GM18498 (cell line): ENCODE results near the gene RFX7.
A peak's percentile ranks its signal among the peaks of the same experiment; 100 is the strongest.

Experiments
- ATAC-seq: cut with Tn5 transposase; IDR thresholded peaks from one replicate; pipeline ENCODE4 v1.9.1; 2021; ENCODE audit warnings: mild to moderate bottlenecking, moderate library complexity; ENCODE audit not compliant: unreplicated experiment

The RFX7 gene

GRCh38 chr15:56052395-56053045 lies 191.2 kb downstream of the RFX7 start:
- ATAC-seq = peak; percentile 69

DNA sequence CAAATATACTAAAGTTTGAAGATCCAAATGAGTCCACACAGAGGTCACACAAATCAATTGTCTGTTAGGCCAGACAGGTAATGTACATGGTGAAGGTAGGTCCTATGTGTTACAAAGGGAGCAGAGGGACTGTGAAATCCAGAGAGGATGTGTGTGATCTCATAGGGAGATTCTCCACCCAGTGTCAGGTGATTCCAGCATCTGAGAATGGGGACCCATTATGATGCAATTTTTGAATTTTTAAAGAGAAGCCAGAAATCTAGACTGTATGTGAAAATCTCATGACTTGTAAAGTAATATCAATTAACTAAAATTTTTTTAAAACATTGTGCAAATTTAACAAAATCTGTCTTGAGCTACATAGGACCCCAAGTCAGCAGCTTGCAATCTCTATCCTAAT lies 192.0 kb downstream of the RFX7 start:
- ATAC-seq = no peak

DNA sequence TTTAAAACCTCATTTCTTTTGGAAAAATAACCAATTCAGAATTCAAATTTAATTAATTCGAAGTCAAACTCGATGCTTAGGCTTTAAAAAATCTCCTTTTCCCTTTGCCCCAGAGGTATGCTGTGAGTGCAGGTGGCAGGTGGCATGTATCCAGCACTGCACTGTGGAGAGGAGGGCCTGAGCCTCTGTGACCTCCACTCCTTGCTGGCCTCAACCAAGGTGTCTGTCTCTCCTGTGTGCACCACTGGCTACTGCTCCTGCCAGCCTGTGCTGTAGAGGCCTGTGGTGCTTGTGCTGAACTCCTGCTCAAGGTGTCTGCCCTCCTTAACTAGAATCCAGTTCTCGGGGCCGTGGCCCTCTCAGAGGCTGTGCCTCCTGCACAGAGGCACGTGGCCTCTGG lies 194.1 kb downstream of the RFX7 start:
- ATAC-seq = no peak

DNA sequence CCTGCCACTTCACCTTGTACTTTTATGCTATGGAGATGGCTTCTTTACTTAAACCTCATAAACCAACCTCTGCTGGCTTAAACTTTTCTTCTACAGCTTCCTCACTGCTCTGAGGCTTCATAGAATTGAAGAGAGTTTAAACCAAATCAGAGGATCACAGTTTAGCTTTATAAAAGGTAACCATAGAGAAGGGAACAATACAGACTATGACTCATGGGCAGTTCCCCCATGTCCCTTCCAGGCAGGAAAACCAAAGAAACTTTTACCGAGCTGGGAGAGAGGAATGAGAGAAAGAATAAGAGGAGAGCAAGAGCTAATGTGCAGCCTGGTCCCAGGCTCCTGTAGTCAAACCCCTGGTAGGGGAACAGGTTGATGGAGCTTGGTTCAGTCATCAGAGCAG lies 196.3 kb downstream of the RFX7 start:
- ATAC-seq = no peak

DNA sequence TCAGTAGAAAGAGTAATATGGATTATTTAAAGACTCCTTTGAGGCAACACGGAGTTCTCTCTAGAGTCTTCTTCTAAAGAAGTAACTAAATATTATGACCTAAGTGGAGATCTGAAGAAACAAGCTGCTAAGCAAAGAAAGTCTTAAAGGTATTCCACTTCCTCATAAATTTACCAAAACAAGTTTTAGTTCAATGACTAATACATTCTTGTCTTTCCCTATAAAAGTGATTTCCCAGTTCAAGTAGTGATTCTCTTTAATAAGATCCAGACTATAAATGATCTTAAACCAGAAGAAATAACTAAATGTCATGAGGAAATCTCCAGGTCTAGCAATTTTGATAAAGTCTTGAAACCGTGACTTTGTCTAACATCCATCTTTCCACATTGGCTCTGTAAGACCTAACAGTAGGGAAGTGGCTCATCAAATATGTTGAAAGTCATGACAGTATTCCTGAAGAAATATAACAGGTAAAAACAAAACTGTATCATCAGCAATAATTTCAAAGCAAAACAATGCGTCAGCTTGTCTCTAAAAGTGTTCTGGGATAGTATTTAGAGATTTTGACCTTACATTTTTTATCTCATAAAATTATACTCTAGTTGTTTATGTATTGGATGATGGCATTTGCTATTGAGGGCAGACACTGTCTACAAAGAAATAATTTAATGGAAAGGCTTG lies 198.5 kb downstream of the RFX7 start:
- no peak for ATAC-seq

DNA sequence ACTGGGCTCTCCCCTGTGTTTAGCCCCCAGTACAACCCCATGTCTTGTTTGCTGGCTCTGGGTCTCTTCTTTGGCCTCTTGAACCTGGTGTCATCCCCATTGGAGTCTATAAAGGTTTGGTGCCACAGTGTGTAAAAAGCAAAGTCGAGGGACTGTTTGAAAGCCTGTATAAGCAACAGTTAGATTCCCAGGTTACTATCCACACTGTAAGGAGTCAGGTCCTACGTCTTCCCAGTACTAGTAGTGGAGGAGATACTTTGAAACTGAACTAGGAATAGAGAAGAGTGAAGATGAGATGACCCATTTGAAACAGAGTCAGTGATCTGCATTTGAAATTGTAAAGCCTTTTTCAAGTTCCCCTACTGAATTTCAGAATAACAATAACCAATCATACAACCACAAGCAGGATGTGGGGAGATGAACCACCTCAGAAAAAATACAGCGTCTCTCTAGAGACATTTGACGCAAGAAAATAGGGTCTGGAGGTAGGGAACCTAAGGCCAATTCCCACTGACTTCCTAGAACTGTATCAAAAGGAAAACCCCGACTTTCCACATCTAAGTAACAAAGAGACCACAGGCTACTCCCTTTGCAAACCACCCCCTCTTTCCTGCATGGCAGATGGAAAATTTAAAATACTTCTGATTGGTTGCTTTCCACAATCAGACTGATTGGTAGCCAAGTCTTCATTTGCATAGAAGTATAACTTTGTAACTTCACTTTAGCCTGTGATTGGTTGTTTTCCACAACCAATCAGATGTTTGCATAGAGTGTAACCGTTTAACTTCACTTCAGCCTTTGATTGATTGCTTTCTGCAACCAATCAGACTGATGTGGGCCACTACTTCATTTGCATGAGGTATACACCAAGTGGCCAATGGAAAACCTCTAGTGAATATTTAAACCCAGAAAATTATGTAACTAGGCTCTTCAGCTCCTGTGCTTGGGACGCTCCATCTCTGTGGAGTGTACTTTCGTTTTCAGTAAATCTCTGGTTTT lies 200.4 kb downstream of the RFX7 start:
- no peak for ATAC-seq

- no peak for ATAC-seq
These were observed 201.2 kb downstream of the RFX7 start for GRCh38 chr15:56042498-56042897.

DNA sequence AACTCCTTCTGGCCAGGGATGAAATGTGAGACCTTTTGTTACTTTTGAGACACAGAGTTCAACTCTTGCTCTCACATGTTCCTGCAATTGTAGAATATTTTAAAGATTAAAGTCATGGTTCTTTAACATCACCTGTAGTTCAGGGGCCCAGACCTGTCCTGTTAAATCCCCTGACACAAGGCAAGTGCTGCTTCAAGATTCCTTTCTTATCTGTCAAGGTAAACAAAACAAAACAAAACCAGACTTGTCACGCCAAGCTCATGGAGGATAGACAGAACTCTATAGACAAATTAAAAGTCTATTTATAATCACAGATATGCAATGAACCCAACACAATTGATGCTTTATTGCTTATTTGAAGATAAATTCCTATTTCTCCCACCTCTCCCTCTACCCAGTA lies 201.6 kb downstream of the RFX7 start:
- ATAC-seq = no peak

GRCh38 chr15:56040081-56041035 lies 203.3 kb downstream of the RFX7 start:
- ATAC-seq = no peak

GRCh38 chr15:56038707-56039106 lies 205.0 kb downstream of the RFX7 start:
- no peak for ATAC-seq

DNA sequence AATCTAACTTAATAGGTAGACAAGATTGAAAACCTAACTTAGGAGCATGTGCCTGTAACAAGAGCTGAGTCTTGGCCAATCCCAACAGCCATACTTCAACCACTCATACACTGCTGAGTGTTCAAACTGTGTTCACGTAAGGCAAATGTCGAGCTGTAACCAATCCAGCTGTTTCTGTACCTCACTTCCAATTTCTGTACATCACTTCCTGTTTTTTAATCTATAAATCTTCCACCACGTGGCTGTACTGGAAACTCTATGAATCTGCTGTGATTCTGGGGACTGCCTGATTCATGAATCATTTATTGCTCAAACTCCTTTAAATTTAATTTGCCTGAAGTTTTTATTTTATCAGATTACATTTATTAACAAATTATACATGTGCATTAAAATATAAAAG lies 205.7 kb downstream of the RFX7 start:
- no peak for ATAC-seq
